ENCODE data around the gene CACNB2. TPM values are rescaled to one million over a fixed set of nuclear protein-coding genes. Genes with fewer than 3 reads are reported as not detected.

CACNB2 gene
- total RNA-seq, 1 experiment from 2014 or later = not detected

DNA sequence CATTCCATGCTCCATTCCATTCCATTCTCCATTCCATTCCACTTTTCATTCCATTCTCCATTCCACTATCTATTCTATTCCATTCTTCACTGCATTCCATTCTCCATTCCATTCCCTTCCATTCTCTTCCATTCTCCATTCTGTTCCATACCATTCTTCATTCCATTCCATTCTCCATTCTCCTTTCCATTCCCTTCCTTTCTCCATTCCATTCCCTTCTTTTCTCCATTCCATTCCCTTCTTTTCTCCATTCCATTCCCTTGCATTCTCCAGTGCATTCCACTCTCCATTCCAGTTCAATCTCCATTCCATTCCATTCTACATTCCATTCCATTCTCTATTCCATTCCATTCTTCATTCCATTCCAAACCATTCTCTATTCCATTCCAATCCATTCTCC lies 430.9 kb downstream of the CACNB2 start:
- CTCF ChIA-PET = no interaction called here
- intact Hi-C loops (cut with micrococcal nuclease; ENCODE audit: unreplicated experiment) = no loop called here
- BruUV-seq (replicated peaks) = no TSS peak
- Mint-ChIP-seq H3K4me1 (ENCODE audit: low read depth, unreplicated experiment) (no peaks in the 10 kb centered on the region), H3K4me3 (ENCODE audit: low read depth, unreplicated experiment) (no peak overlapping the region), H3K9me3 (ENCODE audit: low read depth, unreplicated experiment) (no peaks in the 10 kb centered on the region), H3K27ac (ENCODE audit: unreplicated experiment) (no peak overlapping the region), H3K27me3 (ENCODE audit: unreplicated experiment) (no peaks in the 10 kb centered on the region), H3K36me3 (ENCODE audit: insufficient read depth, unreplicated experiment) (no peaks in the 10 kb centered on the region)
- no peak for DNase-seq
- TF ChIP-seq, protein P1, sequence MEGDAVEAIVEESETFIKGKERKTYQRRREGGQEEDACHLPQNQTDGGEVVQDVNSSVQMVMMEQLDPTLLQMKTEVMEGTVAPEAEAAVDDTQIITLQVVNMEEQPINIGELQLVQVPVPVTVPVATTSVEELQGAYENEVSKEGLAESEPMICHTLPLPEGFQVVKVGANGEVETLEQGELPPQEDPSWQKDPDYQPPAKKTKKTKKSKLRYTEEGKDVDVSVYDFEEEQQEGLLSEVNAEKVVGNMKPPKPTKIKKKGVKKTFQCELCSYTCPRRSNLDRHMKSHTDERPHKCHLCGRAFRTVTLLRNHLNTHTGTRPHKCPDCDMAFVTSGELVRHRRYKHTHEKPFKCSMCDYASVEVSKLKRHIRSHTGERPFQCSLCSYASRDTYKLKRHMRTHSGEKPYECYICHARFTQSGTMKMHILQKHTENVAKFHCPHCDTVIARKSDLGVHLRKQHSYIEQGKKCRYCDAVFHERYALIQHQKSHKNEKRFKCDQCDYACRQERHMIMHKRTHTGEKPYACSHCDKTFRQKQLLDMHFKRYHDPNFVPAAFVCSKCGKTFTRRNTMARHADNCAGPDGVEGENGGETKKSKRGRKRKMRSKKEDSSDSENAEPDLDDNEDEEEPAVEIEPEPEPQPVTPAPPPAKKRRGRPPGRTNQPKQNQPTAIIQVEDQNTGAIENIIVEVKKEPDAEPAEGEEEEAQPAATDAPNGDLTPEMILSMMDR (IDR thresholded peaks at IDR 0.05; ENCODE audit: unreplicated experiment) = no peak

DNA sequence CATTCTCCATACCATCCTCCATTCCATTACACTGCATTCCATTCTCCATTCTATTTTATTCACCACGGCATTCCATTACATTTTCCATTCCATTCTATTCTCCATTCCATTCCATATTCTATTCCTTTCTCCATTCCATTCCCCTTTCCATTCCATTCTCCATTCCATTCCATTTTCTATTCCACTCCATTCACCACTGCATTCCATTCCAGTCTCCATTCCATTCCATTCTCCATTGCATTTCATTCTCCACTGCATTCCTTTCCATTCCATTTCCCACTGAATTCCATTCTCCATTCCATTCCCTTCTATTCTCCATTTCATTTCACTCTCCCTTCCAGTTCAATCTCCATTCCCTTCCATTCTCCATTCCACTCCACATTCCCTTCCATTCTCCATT lies 431.6 kb downstream of the CACNB2 start:
- H3K4me3 Mint-ChIP-seq (ENCODE audit: low read depth, unreplicated experiment) = no peak overlapping the region
- DNase-seq = no peak
- no peaks in the 10 kb centered on the region for H3K9me3 Mint-ChIP-seq (ENCODE audit: low read depth, unreplicated experiment)
- H3K27me3 Mint-ChIP-seq (ENCODE audit: unreplicated experiment) = no peaks in the 10 kb centered on the region
- TF ChIP-seq, protein P1 (IDR thresholded peaks at IDR 0.05; ENCODE audit: unreplicated experiment) = no peak
- BruUV-seq (replicated peaks) = no TSS peak
- H3K27ac Mint-ChIP-seq (ENCODE audit: unreplicated experiment) = no peak overlapping the region
- no peaks in the 10 kb centered on the region for H3K36me3 Mint-ChIP-seq (ENCODE audit: insufficient read depth, unreplicated experiment)
- intact Hi-C loops (cut with micrococcal nuclease; ENCODE audit: unreplicated experiment) = no loop called here
- CTCF ChIA-PET = no interaction called here
- H3K4me1 Mint-ChIP-seq (ENCODE audit: low read depth, unreplicated experiment) = no peaks in the 10 kb centered on the region

DNA sequence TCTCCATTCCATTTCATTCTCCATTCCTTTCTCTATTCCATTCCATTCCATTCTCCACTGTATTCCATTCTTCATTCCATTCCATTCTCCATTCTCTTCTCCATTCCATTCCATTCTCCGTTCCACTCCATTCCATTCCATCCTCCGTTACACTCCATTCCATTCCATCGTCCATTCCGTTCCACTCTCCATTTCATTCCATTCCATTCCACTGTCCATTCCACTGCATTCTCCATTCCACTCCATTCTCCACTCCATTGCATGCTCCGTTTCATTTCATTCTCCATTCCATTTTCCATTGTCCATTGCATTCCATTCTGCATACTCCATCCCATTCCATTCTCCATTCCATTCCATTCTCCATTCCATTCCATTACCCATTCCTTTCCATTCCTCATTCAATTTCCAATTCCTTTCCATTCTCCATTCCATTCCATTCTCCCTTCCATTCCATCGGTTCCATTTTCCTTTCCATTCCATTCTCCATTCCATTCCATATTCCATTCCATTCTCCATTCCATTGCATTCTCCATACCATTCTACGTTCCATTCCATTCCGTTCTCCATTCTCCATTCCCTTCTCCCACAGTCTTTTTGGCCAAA lies 432.8 kb downstream of the CACNB2 start:
- TF ChIP-seq, protein P1 (IDR thresholded peaks at IDR 0.05; ENCODE audit: unreplicated experiment) = no peak
- no peaks in the 10 kb centered on the region for H3K27me3 Mint-ChIP-seq (ENCODE audit: unreplicated experiment)
- DNase-seq = no peak
- no TSS peak for BruUV-seq (replicated peaks)
- H3K27ac Mint-ChIP-seq (ENCODE audit: unreplicated experiment) = no peak overlapping the region
- intact Hi-C loops (cut with micrococcal nuclease; ENCODE audit: unreplicated experiment) = no loop called here
- peaks cover 2% of the 10 kb centered on the region for H3K9me3 Mint-ChIP-seq (ENCODE audit: low read depth, unreplicated experiment)
- no peak overlapping the region for H3K4me3 Mint-ChIP-seq (ENCODE audit: low read depth, unreplicated experiment)
- CTCF ChIA-PET = no interaction called here
- H3K36me3 Mint-ChIP-seq (ENCODE audit: insufficient read depth, unreplicated experiment) = no peaks in the 10 kb centered on the region
- no peaks in the 10 kb centered on the region for H3K4me1 Mint-ChIP-seq (ENCODE audit: low read depth, unreplicated experiment)

DNA sequence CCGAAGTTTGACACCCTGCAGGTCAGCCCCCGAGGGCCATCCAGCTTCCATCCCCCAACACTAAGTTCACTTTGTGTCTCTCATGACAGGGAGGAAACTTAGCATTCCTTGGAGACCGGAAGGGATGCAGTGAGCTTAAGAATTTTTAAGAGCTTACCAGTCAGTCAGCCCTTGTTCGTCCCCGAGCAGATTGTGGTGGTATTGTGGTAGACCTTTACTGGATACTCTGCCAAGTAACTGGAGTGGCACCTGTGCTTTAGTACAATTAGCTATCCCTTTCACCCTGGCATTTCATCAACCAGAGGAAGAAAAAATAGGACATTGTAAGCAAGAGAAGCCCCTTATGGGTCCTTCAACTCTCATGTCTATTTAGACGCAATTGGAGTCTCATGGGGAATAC lies 436.4 kb downstream of the CACNB2 start:
- H3K27me3 Mint-ChIP-seq (ENCODE audit: unreplicated experiment) = no peaks in the 10 kb centered on the region
- H3K4me3 Mint-ChIP-seq (ENCODE audit: low read depth, unreplicated experiment) = no peak overlapping the region
- TF ChIP-seq, protein P1 (IDR thresholded peaks at IDR 0.05; ENCODE audit: unreplicated experiment) = no peak
- H3K36me3 Mint-ChIP-seq (ENCODE audit: insufficient read depth, unreplicated experiment) = peaks cover under 1% of the 10 kb centered on the region
- intact Hi-C loops (cut with micrococcal nuclease; ENCODE audit: unreplicated experiment) = no loop called here
- no peak overlapping the region for H3K27ac Mint-ChIP-seq (ENCODE audit: unreplicated experiment)
- no peaks in the 10 kb centered on the region for H3K4me1 Mint-ChIP-seq (ENCODE audit: low read depth, unreplicated experiment)
- DNase-seq = no peak
- BruUV-seq (replicated peaks) = no TSS peak
- peaks cover 7% of the 10 kb centered on the region for H3K9me3 Mint-ChIP-seq (ENCODE audit: low read depth, unreplicated experiment)
- CTCF ChIA-PET = no interaction called here

Measured in Calu3 (cell line).